ENCODE data around the gene VPS33B. TPM values are rescaled to one million over a fixed set of nuclear protein-coding genes. Genes with fewer than 3 reads are reported as not detected.
"Not testable (repeated sequence)": the region's sequence is repeated elsewhere in the genome, so short reads cannot be mapped to it uniquely, and the experiment has no call there.

The VPS33B gene
- total RNA-seq, 1 donor from 2014 or later, result 8.3 TPM

GRCh38 chr15:91032919-91033803 lies 10.8 kb upstream of the VPS33B start:
- DNase-seq (ENCODE audit: low read depth), result peak; percentile 10

GRCh38 chr15:91031796-91032195 lies 9.4 kb upstream of the VPS33B start:
- DNase-seq (ENCODE audit: low read depth), result no peak

GRCh38 chr15:91027677-91028076 lies 5.3 kb upstream of the VPS33B start:
- no peak for DNase-seq (ENCODE audit: low read depth)

- no peak for DNase-seq (ENCODE audit: low read depth)
These were observed 1.3 kb upstream of the VPS33B start for GRCh38 chr15:91023720-91024119.

GRCh38 chr15:91022832-91023129 lies 387 bp upstream of the VPS33B start:
- no peak for DNase-seq (ENCODE audit: low read depth)

- no peak for DNase-seq (ENCODE audit: low read depth)
These were observed 799 bp downstream of the VPS33B start for GRCh38 chr15:91021516-91022074.

GRCh38 chr15:91018158-91018557 lies 4.2 kb downstream of the VPS33B start:
- DNase-seq (ENCODE audit: low read depth), result no peak

- no peak for DNase-seq (ENCODE audit: low read depth)
These were observed 4.7 kb downstream of the VPS33B start for GRCh38 chr15:91017716-91018115.

- not testable (repeated sequence) for DNase-seq (ENCODE audit: low read depth)
These were observed 8.7 kb downstream of the VPS33B start for GRCh38 chr15:91013701-91014100.

GRCh38 chr15:91007266-91007665 lies 15.1 kb downstream of the VPS33B start:
- DNase-seq (ENCODE audit: low read depth), result no peak

- DNase-seq (ENCODE audit: low read depth), result no peak
These were observed 21.2 kb downstream of the VPS33B start for GRCh38 chr15:91001209-91001608.

- no peak for DNase-seq (ENCODE audit: low read depth)
These were observed 23.7 kb downstream of the VPS33B start for GRCh38 chr15:90998737-90999136.

GRCh38 chr15:90994417-90995311 lies 27.7 kb downstream of the VPS33B start, which contains the start of gene PRC1:
Gene PRC1, minus strand, starts transcription at chr15:90994535. Its CDS starts 118 bp downstream, at chr15:90994417.
- peak; percentile 97 for DNase-seq (ENCODE audit: low read depth)

- DNase-seq (ENCODE audit: low read depth), result no peak
These were observed 28.4 kb downstream of the VPS33B start for GRCh38 chr15:90994059-90994416.

GRCh38 chr15:90991587-90992285 lies 30.7 kb downstream of the VPS33B start:
- DNase-seq (ENCODE audit: low read depth), result no peak

GRCh38 chr15:90990446-90990845 lies 31.9 kb downstream of the VPS33B start:
- no peak for DNase-seq (ENCODE audit: low read depth)

GRCh38 chr15:90989040-90989768 lies 33.2 kb downstream of the VPS33B start:
- no peak for DNase-seq (ENCODE audit: low read depth)

GRCh38 chr15:90988296-90988695 lies 34.1 kb downstream of the VPS33B start:
- DNase-seq (ENCODE audit: low read depth), result no peak

- peak; percentile 48 for DNase-seq (ENCODE audit: low read depth)
These were observed 34.7 kb downstream of the VPS33B start for GRCh38 chr15:90987561-90988141.
